Keratinocyte (primary cell): ENCODE measurements around the gene SPEF1. TPM values are rescaled to one million over a fixed set of nuclear protein-coding genes. Genes with fewer than 3 reads are reported as not detected.

Experiments
- DNase-seq: peaks from one replicate; pipeline ENCODE4 v3.0.0-alpha.2; 2011; ENCODE audit warnings: low read depth, missing footprints, low spot score
- FAIRE-seq: peaks from 2 replicates; lab custom pipeline; 2011; peaks lifted over from hg19 to GRCh38; lab: Jason Lieb, UNC
- H2AFZ ChIP-seq: 2 replicates; pipeline ENCODE4 v1.6.0; 2012; ENCODE audit warnings: low read length, control low read depth, inconsistent platforms; ENCODE audit not compliant: control insufficient read depth
- H3K27ac ChIP-seq: 2 replicates; pipeline ENCODE4 v1.5.1; 2011; ENCODE audit warnings: low read length; ENCODE audit not compliant: control insufficient read depth, insufficient read depth
- H3K27me3 ChIP-seq: 3 replicates; pipeline ENCODE4 v1.6.0; 2011; ENCODE audit warnings: low read length; ENCODE audit not compliant: control insufficient read depth, insufficient read depth; ENCODE audit errors: extremely low read depth
- H3K36me3 ChIP-seq, 2 experiments: 2 replicates in 1 of 2; 3 replicates in 1 of 2; pipeline ENCODE4 v1.5.1; 2011; ENCODE audit warnings: low read length in 2 of 2, mild to moderate bottlenecking in 1 of 2; ENCODE audit not compliant: control insufficient read depth in 2 of 2, insufficient read depth in 2 of 2; ENCODE audit errors: extremely low read depth in 1 of 2
- H3K4me1 ChIP-seq: 3 replicates; pipeline ENCODE4 v1.5.1; 2011; ENCODE audit warnings: low read length; ENCODE audit not compliant: control insufficient read depth, insufficient read depth; ENCODE audit errors: extremely low read depth
- H3K4me2 ChIP-seq: 3 replicates; pipeline ENCODE4 v1.6.0; 2011; ENCODE audit warnings: low read depth, low read length; ENCODE audit not compliant: control insufficient read depth, insufficient read depth; ENCODE audit errors: extremely low read depth
- H3K4me3 ChIP-seq, 3 experiments: fragments of 200-600 bp in 1 of 3; sonication (generic) in 1 of 3; 2 replicates in 2 of 3; 3 replicates in 1 of 3; pipeline ENCODE4 v1.5.1; 2011 to 2016; ENCODE audit warnings: low read length in 3 of 3, mild to moderate bottlenecking in 3 of 3, control low read depth in 2 of 3, inconsistent platforms in 1 of 3, low read depth in 1 of 3, mixed read lengths in 1 of 3, mixed run types in 1 of 3, moderate library complexity in 1 of 3; ENCODE audit not compliant: control insufficient read depth in 2 of 3, insufficient read depth in 2 of 3; ENCODE audit errors: extremely low read depth in 1 of 3
- H3K79me2 ChIP-seq: 2 replicates; pipeline ENCODE4 v1.6.0; 2012; ENCODE audit warnings: low read length; ENCODE audit not compliant: control insufficient read depth, insufficient read depth
- H3K9ac ChIP-seq: 3 replicates; pipeline ENCODE4 v1.6.0; 2011; ENCODE audit warnings: low read length; ENCODE audit not compliant: control insufficient read depth, insufficient read depth; ENCODE audit errors: extremely low read depth
- H3K9me1 ChIP-seq: 3 replicates; pipeline ENCODE4 v1.6.0; 2011; ENCODE audit warnings: low read length; ENCODE audit not compliant: control insufficient read depth, insufficient read depth; ENCODE audit errors: extremely low read depth
- H3K9me3 ChIP-seq: 2 replicates; pipeline ENCODE4 v1.5.1; 2012; ENCODE audit warnings: low read depth, low read length; ENCODE audit not compliant: control insufficient read depth
- H4K20me1 ChIP-seq: 3 replicates; pipeline ENCODE4 v1.6.0; 2011; ENCODE audit warnings: low read length; ENCODE audit not compliant: control insufficient read depth, insufficient read depth; ENCODE audit errors: extremely low read depth
- CTCF ChIP-seq, 3 experiments: IDR thresholded peaks in 1 of 3; conservative IDR thresholded peaks in 1 of 3; optimal IDR thresholded peaks in 1 of 3; 2 replicates in 2 of 3; 3 replicates in 1 of 3; pipeline versions ENCODE3 to v1.5.1; 2011; ENCODE audit warnings: low read length in 3 of 3, mild to moderate bottlenecking in 3 of 3, moderate library complexity in 2 of 3, control low read depth in 1 of 3, inconsistent platforms in 1 of 3; ENCODE audit not compliant: insufficient read depth in 2 of 3; ENCODE audit errors: extremely low read depth in 1 of 3
- EZH2 ChIP-seq: IDR thresholded peaks from one replicate; pipeline ENCODE4 v1.6.1; 2012; ENCODE audit warnings: inconsistent platforms, mild to moderate bottlenecking, low read length, moderate library complexity
- dilution Hi-C: fragments of 300-500 bp; cut with MboI; formaldehyde crosslinking; loops from one replicate; pipeline ENCODE4 v1.7.0; 2020; ENCODE audit warnings: low sequenced_read_pairs; ENCODE audit not compliant: extremely low pct_ligation_motif_present
- polyA plus RNA-seq, 5 experiments: library from polyadenylated mRNA; depleted of rRNA in 3 of 5; stranded (reverse) in 3 of 5; stranded (forward) in 1 of 5; unstranded in 1 of 5; fragments of >200 nt; gene quantifications; 1 replicate in 1 of 5; 2 replicates in 3 of 5; 3 replicates in 1 of 5; pipeline versions ENCODE4 v1.2.1 to v1.2.3, GENCODE V29; 2011 to 2012; ENCODE audit warnings: missing spikeins in 2 of 5, low read depth in 1 of 5, low replicate concordance in 1 of 5

The SPEF1 gene
- polyA plus RNA-seq, 1 donor (not counting 4 experiments of a cell fraction or from before 2014, with no cell fraction given), result 0.07 TPM

- peaks cover 42% of the 10 kb centered on the region for H3K4me1 ChIP-seq
- DNase-seq (no peak), FAIRE-seq (no peak)
- no peaks in the 10 kb centered on the region for H3K36me3 ChIP-seq
- H3K4me2 ChIP-seq, result no peak overlapping the region
- no peaks in the 10 kb centered on the region for H3K79me2 ChIP-seq
- no peak overlapping the region for H3K9ac ChIP-seq
- H3K27ac ChIP-seq, result no peak overlapping the region
- dilution Hi-C loops, result no loop called here
- H3K4me3 ChIP-seq, result no peak overlapping the region
- no peaks in the 10 kb centered on the region for H3K9me1 ChIP-seq
- H3K27me3 ChIP-seq, result no peaks in the 10 kb centered on the region
- no peak overlapping the region for H2AFZ ChIP-seq
- TF ChIP-seq CTCF (optimal IDR thresholded peaks at IDR 0.05 in 1 of 3, IDR thresholded peaks at IDR 0.05 in 1 of 3, conservative IDR thresholded peaks at IDR 0.05 in 1 of 3; ENCODE audit: extremely low read depth in 1 of 3, insufficient read depth in 2 of 3, low read length in 3 of 3) (no peak), EZH2 (no peak)
- no peaks in the 10 kb centered on the region for H4K20me1 ChIP-seq
- H3K9me3 ChIP-seq, result no peaks in the 10 kb centered on the region
Measured at GRCh38 chr20:3814928-3815495, 33.8 kb upstream of the SPEF1 start.

GRCh38 chr20:3813848-3814581 lies 32.8 kb upstream of the SPEF1 start:
- Histone ChIP-seq H3K9ac (no peak overlapping the region), H3K4me2 (no peak overlapping the region), H3K9me1 (no peaks in the 10 kb centered on the region), H3K36me3 (no peaks in the 10 kb centered on the region), H3K79me2 (no peaks in the 10 kb centered on the region), H4K20me1 (no peaks in the 10 kb centered on the region), H3K4me3 (no peak overlapping the region), H3K27ac (no peak overlapping the region), H3K4me1 (peaks cover 36% of the 10 kb centered on the region), H3K9me3 (no peaks in the 10 kb centered on the region), H2AFZ (no peak overlapping the region), H3K27me3 (no peaks in the 10 kb centered on the region)
- FAIRE-seq, result no peak
- dilution Hi-C loops, result no loop called here
- DNase-seq, result no peak
- TF ChIP-seq EZH2 (no peak), CTCF (optimal IDR thresholded peaks at IDR 0.05 in 1 of 3, IDR thresholded peaks at IDR 0.05 in 1 of 3, conservative IDR thresholded peaks at IDR 0.05 in 1 of 3; ENCODE audit: extremely low read depth in 1 of 3, insufficient read depth in 2 of 3, low read length in 3 of 3) (no peak)
